Cardiac muscle cell (in vitro differentiated cells and primary cell): ENCODE data around the gene SCD5. TPM values are rescaled to one million over a fixed set of nuclear protein-coding genes. Genes with fewer than 3 reads are reported as not detected.
"Not testable (repeated sequence)": the region's sequence is repeated elsewhere in the genome, so short reads cannot be mapped to it uniquely, and the experiment has no call there.

Source experiments
- DNase-seq, 2 donors: peaks; one replicate each; pipeline versions ENCODE4 v3.0.0 to v3.0.0-alpha.2; 2010 to 2017; ENCODE audit warnings: low read depth in 1 of 2, low spot score in 1 of 2
- H3K27ac ChIP-seq: fragments of 200-600 bp; sonication (generic); 2 replicates; pipeline ENCODE4 v1.5.1; 2016
- H3K27me3 ChIP-seq: fragments of 200-600 bp; sonication (generic); 2 replicates; pipeline ENCODE4 v1.6.0; 2016; ENCODE audit warnings: control low read depth
- H3K36me3 ChIP-seq: fragments of 200-600 bp; sonication (generic); 2 replicates; pipeline ENCODE4 v1.5.1; 2016; ENCODE audit warnings: control low read depth
- H3K4me1 ChIP-seq: fragments of 200-600 bp; sonication (generic); 2 replicates; pipeline ENCODE4 v1.8.1; 2017; ENCODE audit warnings: low read depth, mild to moderate bottlenecking, mixed run types
- H3K4me3 ChIP-seq: fragments of 200-600 bp; sonication (generic); 2 replicates; pipeline ENCODE4 v1.5.1; 2016; ENCODE audit warnings: mild to moderate bottlenecking
- H3K9me3 ChIP-seq: fragments of 200-600 bp; sonication (generic); 2 replicates; pipeline ENCODE4 v1.5.1; 2017; ENCODE audit warnings: low read depth, mild to moderate bottlenecking, control low read depth
- CTCF ChIP-seq: IDR thresholded peaks from 2 replicates; pipeline ENCODE4 v1.5.1; 2012; ENCODE audit warnings: low read depth, mild to moderate bottlenecking, low read length
- polyA plus RNA-seq: library from polyadenylated mRNA; unstranded; fragments of >200 nt; fragmentation: Nextera tagmentation; extraction: Ambion mirVana; gene quantifications from 2 replicates; pipeline ENCODE4 v1.2.1, GENCODE V29; 2016
- total RNA-seq: library from RNA; depleted of rRNA; stranded (reverse); fragments of >200 nt; gene quantifications from 2 replicates; pipeline ENCODE4 v1.2.3, GENCODE V29; 2016

The SCD5 gene
- 4.7 and 7.4 TPM in 2 replicates for total RNA-seq
- polyA plus RNA-seq, result 1.5 and 3.7 TPM in 2 replicates

DNA sequence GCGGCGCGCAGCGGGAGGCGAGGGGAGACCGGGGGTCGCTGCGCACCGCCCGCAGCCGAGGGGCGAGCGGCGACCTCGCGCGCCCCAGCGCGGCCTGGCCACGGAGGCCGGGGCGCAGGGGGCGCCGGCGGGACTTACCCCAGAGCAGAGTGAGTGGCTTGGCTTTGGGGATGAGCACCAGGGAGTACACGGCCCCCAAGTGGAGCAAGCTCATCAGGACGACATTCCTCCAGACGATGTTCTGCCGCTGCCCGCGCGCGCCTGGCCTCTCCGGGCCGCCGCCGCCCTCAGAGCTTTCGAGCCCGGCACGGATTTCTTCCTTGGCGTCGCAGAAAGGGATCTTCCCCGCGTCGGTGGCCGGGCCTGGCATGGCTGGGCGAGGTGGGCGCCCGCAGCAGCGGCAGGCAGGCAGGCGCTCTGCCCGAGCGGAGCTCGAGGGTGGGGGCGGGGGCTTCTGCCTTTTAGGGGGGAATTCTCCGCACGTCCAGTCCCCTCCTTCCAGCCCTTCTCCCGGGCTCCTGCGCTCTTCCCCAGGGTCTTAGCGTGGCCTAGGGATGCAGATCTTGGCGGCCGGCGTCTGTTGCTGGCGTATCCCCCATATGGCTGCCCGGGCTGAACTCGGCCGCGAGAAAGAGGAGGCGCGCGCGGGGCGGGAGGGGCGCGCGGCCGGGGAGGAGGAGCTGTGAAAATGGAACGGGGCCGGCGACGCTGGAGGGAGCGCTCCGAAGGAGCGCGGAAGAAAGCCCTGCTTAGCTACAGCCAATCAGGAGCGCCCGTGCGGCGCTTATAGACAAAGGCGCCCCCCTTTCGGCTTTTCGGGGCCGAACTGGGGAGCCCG is at the start of gene SCD5:
TSS of gene SCD5 (minus strand) at position 629 of the 838 bp plus-strand sequence. CDS start at position 370, 259 bp downstream.
- Histone ChIP-seq H3K27me3 (peaks cover 95% of the 10 kb centered on the region), H3K36me3 (no peaks in the 10 kb centered on the region), H3K9me3 (no peaks in the 10 kb centered on the region), H3K27ac (no peak within 1 kb of the TSS), H3K4me3 (peak within 1 kb of the TSS; percentile 47), H3K4me1 (no peaks in the 10 kb centered on the region)
- DNase-seq, result peak; percentile 68 to 90
- no peak for TF ChIP-seq CTCF

- DNase-seq, result peak in 1 of 2 donors; percentile 28
Observed at GRCh38 chr4:82842593-82842992, 44.0 kb upstream of the SCD5 start.

DNA sequence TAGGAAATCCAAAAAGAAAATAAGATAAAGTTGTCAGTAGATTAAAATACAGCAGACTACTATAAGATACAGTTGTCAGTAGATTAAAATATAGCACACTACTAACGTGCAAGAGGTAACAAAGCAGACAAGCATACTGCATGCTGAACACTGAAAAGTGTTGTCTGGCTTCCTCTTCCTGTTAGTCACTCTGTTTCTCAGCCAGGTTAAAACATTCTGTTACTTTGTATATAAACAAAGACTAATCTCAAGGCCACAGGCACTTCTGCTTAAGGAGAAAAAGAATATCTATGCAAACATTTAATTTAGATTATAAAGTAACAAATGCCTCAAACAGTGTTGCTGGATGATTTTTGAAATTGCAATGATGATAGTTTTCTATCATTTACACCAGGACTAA is 41.0 kb upstream of the SCD5 start:
- Histone ChIP-seq H3K4me1 (no peaks in the 10 kb centered on the region), H3K27ac (no peak overlapping the region), H3K27me3 (no peaks in the 10 kb centered on the region), H3K36me3 (peaks cover 73% of the 10 kb centered on the region), H3K4me3 (no peak overlapping the region), H3K9me3 (no peaks in the 10 kb centered on the region)
- no peak for DNase-seq
- no peak for TF ChIP-seq CTCF

More at GRCh38 chr4:82842593-82842992, 44.0 kb upstream of the SCD5 start:
- Histone ChIP-seq H3K36me3 (peaks cover 72% of the 10 kb centered on the region), H3K27ac (no peak overlapping the region), H3K9me3 (no peaks in the 10 kb centered on the region), H3K4me3 (no peak overlapping the region), H3K27me3 (no peaks in the 10 kb centered on the region), H3K4me1 (no peaks in the 10 kb centered on the region)
- peak; percentile 41 for TF ChIP-seq CTCF

- DNase-seq, result peak in 1 of 2 donors; percentile 55
- H3K9me3 ChIP-seq, result no peaks in the 10 kb centered on the region
- no peaks in the 10 kb centered on the region for H3K27me3 ChIP-seq
- no peak overlapping the region for H3K4me3 ChIP-seq
- H3K27ac ChIP-seq, result peak overlapping the region; percentile 66
- TF ChIP-seq CTCF, result no peak
- peaks cover 44% of the 10 kb centered on the region for H3K36me3 ChIP-seq
- peaks cover 12% of the 10 kb centered on the region for H3K4me1 ChIP-seq
Observed at GRCh38 chr4:82833696-82834313, 35.2 kb upstream of the SCD5 start.

GRCh38 chr4:82833060-82833459 is 34.5 kb upstream of the SCD5 start:
- H3K9me3 ChIP-seq, H3K4me3 ChIP-seq, DNase-seq, H3K27me3 ChIP-seq, H3K27ac ChIP-seq: not testable (repeated sequence)
- Histone ChIP-seq H3K36me3 (peaks cover 42% of the 10 kb centered on the region), H3K4me1 (peaks cover 12% of the 10 kb centered on the region)

GRCh38 chr4:82825425-82825824 is 26.8 kb upstream of the SCD5 start:
- Histone ChIP-seq H3K27ac (no peak overlapping the region), H3K36me3 (peaks cover 81% of the 10 kb centered on the region), H3K27me3 (no peaks in the 10 kb centered on the region), H3K9me3 (no peaks in the 10 kb centered on the region), H3K4me3 (no peak overlapping the region), H3K4me1 (peaks cover 12% of the 10 kb centered on the region)
- no peak for DNase-seq
- no peak for TF ChIP-seq CTCF
